B cell (primary cell): ENCODE results near the gene VPS13D. TPM values are rescaled to one million over a fixed set of nuclear protein-coding genes. Genes with fewer than 3 reads are reported as not detected.

Experiments used
- ATAC-seq: fragments of 200-7000 bp; cut with Tn5 transposase; one replicate; pipeline ENCODE4 v1.10.0; 2021; ENCODE audit warnings: low read depth, mild to moderate bottlenecking, moderate number of reproducible peaks, moderate library complexity
- CTCF ChIA-PET: fragments of 350-600 bp; sonication (Branson Sonifier 250); formaldehyde crosslinking; loops from one replicate; lab custom pipeline; 2021; ENCODE audit warnings: antibody characterized with exemption, inconsistent platforms; lab: Charles Lee
- POLR2A ChIA-PET: fragments of 350-600 bp; sonication (Branson Sonifier 250); formaldehyde crosslinking; loops from one replicate; lab custom pipeline; 2021; ENCODE audit warnings: antibody characterized with exemption; lab: Charles Lee
- DNase-seq: peaks from one replicate; pipeline ENCODE4 v3.0.0; 2013
- H2AFZ ChIP-seq: 2 replicates; pipeline ENCODE4 v1.6.1; 2012; ENCODE audit warnings: mild to moderate bottlenecking, low read depth, low read length; ENCODE audit not compliant: insufficient read depth, poor library complexity, severe bottlenecking
- H3K27ac ChIP-seq, 2 donors: 1 replicate in 1 of 2; 2 replicates in 1 of 2; pipeline ENCODE4 v1.5.1; 2012 to 2013; ENCODE audit warnings: low read length in 2 of 2, mild to moderate bottlenecking in 2 of 2, moderate library complexity in 1 of 2
- H3K27me3 ChIP-seq, 4 experiments: fragments of 200-600 bp in 1 of 4; sonication (generic) in 1 of 4; replicated peaks in 1 of 4; 1 replicate in 2 of 4; 2 replicates in 2 of 4; pipeline versions ENCODE4 v1.6.1 to v1.7.0; 2013 to 2016; ENCODE audit warnings: low read length in 3 of 4, mild to moderate bottlenecking in 2 of 4, mixed read lengths in 1 of 4, moderate library complexity in 1 of 4; ENCODE audit not compliant: insufficient read depth in 4 of 4, control insufficient read depth in 3 of 4; ENCODE audit errors: control extremely low read depth in 1 of 4
- H3K36me3 ChIP-seq, 2 experiments: replicated peaks in 1 of 2; 1 replicate in 1 of 2; 2 replicates in 1 of 2; pipeline versions ENCODE4 v1.6.1 to v1.7.1; 2013; ENCODE audit warnings: low read length in 1 of 2; ENCODE audit not compliant: insufficient read depth in 2 of 2, control insufficient read depth in 1 of 2; ENCODE audit errors: control extremely low read depth in 1 of 2, extremely low read depth in 1 of 2
- H3K4me1 ChIP-seq, 2 donors: fragments of 200-600 bp in 1 of 2; sonication (generic) in 1 of 2; 1 replicate in 1 of 2; 2 replicates in 1 of 2; pipeline versions ENCODE4 v1.5.1 to v1.6.1; 2013 to 2017; ENCODE audit warnings: low read length in 2 of 2; ENCODE audit not compliant: control insufficient read depth in 2 of 2, insufficient read depth in 2 of 2
- H3K4me2 ChIP-seq: replicated peaks from 2 replicates; pipeline ENCODE3; 2012; ENCODE audit warnings: mild to moderate bottlenecking, low read depth, low read length; ENCODE audit not compliant: poor library complexity, severe bottlenecking
- H3K4me3 ChIP-seq, 5 experiments: fragments of 200-600 bp in 1 of 5; sonication (generic) in 1 of 5; 1 replicate in 3 of 5; 2 replicates in 2 of 5; pipeline versions ENCODE4 v1.5.1 to v1.7.0; 2011 to 2016; ENCODE audit warnings: low read length in 4 of 5, mild to moderate bottlenecking in 4 of 5, low read depth in 2 of 5, control low read depth in 1 of 5, moderate library complexity in 1 of 5; ENCODE audit not compliant: insufficient read depth in 1 of 5; ENCODE audit errors: control extremely low read depth in 1 of 5, extremely low read depth in 1 of 5
- H3K79me2 ChIP-seq: fragments of 200-600 bp; sonication (generic); one replicate; pipeline ENCODE4 v1.6.0; 2016; ENCODE audit warnings: low read length; ENCODE audit not compliant: control insufficient read depth, insufficient read depth
- H3K9ac ChIP-seq: fragments of 200-600 bp; sonication (generic); 2 replicates; pipeline ENCODE4 v1.6.1; 2017; ENCODE audit warnings: mild to moderate bottlenecking, low read length, moderate library complexity
- H3K9me3 ChIP-seq, 3 donors: one replicate each; pipeline versions ENCODE4 v1.6.1 to v1.7.1; 2013; ENCODE audit warnings: low read length in 2 of 3; ENCODE audit not compliant: control insufficient read depth in 2 of 3, insufficient read depth in 1 of 3; ENCODE audit errors: control extremely low read depth in 1 of 3
- H4K20me1 ChIP-seq: 2 replicates; pipeline ENCODE4 v1.6.0; 2012; ENCODE audit warnings: mild to moderate bottlenecking, low read length; ENCODE audit not compliant: insufficient read depth, control insufficient read depth, poor library complexity, severe bottlenecking
- H3K27ac Mint-ChIP-seq: one replicate; pipeline ENCODE4 v1.8.0; 2021; ENCODE audit warnings: mixed read lengths
- H3K27me3 Mint-ChIP-seq: one replicate; pipeline ENCODE4 v1.8.0; 2021; ENCODE audit warnings: mixed read lengths
- H3K4me1 Mint-ChIP-seq: one replicate; pipeline ENCODE4 v1.8.0; 2021; ENCODE audit warnings: mixed read lengths
- H3K4me3 Mint-ChIP-seq: one replicate; pipeline ENCODE4 v1.8.0; 2021; ENCODE audit warnings: mixed read lengths
- H3K9me3 Mint-ChIP-seq: one replicate; pipeline ENCODE4 v1.8.0; 2022; ENCODE audit warnings: mixed read lengths; ENCODE audit not compliant: insufficient read depth
- EZH2 ChIP-seq: IDR thresholded peaks from 2 replicates; pipeline ENCODE4 v1.6.1; 2012; ENCODE audit warnings: borderline replicate concordance, low read depth, mild to moderate bottlenecking, moderate library complexity, low read length; ENCODE audit not compliant: insufficient read depth, poor library complexity, severe bottlenecking
- WGBS: methylation state at CpG from one replicate; pipeline ENCODE4 v1.1.5; 2013; ENCODE audit warnings: missing lambda C conversion rate; ENCODE audit not compliant: insufficient coverage; 5-methylcytosine and 5-hydroxymethylcytosine counted together
- intact Hi-C: fragments of 100-400 bp; cut with micrococcal nuclease; formaldehyde crosslinking; loops from one replicate; pipeline ENCODE4 v1.10.0; 2022
- polyA plus RNA-seq: library from polyadenylated mRNA; depleted of rRNA; stranded (reverse); fragments of >200 nt; gene quantifications from 2 replicates; pipeline ENCODE4 v1.2.3, GENCODE V29; 2012
- total RNA-seq, 2 donors: library from RNA; stranded (reverse); fragments of 120-200 nt in 1 of 2; gene quantifications; 1 replicate in 1 of 2; 2 replicates in 1 of 2; pipeline versions ENCODE4 v1.2.3 to v1.2.4, GENCODE V29; 2013 to 2022
- TF ChIP-seq, protein P1 (sequence below): fragments of 200-600 bp; IDR thresholded peaks from one replicate; pipeline ENCODE4 v1.8.0; 2022; ENCODE audit warnings: antibody characterized with exemption, mild to moderate bottlenecking

The VPS13D gene
- total and polyA plus RNA-seq, 2 donors (not counting 1 experiment from before 2014, with no cell fraction given), result 29.9 to 104 TPM

DNA sequence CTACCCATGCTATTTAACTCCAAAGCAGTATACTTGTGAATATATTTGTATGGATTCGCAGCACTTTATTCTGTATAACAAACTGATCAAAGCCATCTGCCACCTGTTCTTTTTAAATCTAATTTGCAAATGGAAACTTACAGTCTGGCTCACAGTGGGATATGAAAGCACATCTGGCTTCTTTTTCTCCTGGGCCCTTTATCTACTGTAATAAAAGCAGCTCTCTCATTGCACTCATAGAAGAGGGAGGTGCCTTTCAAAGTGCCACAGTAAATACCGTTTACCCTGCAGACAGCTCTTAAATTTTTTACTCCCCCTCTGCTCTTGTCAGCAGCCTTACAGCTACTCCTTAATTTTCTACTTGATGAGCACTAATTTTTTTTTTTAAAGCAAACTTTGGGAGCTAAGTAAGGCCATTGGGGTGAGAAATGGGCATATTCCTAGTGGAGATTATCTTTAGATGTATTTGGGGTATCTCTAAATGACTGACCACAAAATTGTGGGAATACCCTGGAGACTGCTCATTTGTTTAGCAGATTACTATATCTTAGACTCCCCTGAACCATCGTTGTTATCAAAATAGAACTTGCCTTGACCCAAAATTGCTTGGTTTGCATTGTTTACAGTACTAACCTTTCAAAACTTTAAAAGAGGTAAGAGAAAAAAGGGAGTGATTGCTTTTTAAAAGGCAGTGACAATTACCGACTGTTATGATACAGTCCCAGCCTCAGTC, 110.1 kb downstream of the VPS13D start:
- no peaks in the 10 kb centered on the region for H4K20me1 ChIP-seq
- no peak overlapping the region for H2AFZ ChIP-seq
- Mint-ChIP-seq H3K9me3 (no peaks in the 10 kb centered on the region), H3K27ac (no peak overlapping the region), H3K27me3 (no peaks in the 10 kb centered on the region), H3K4me1 (peaks cover 26% of the 10 kb centered on the region), H3K4me3 (no peak overlapping the region)
- no peak for TF ChIP-seq EZH2
- TF ChIP-seq, protein P1, sequence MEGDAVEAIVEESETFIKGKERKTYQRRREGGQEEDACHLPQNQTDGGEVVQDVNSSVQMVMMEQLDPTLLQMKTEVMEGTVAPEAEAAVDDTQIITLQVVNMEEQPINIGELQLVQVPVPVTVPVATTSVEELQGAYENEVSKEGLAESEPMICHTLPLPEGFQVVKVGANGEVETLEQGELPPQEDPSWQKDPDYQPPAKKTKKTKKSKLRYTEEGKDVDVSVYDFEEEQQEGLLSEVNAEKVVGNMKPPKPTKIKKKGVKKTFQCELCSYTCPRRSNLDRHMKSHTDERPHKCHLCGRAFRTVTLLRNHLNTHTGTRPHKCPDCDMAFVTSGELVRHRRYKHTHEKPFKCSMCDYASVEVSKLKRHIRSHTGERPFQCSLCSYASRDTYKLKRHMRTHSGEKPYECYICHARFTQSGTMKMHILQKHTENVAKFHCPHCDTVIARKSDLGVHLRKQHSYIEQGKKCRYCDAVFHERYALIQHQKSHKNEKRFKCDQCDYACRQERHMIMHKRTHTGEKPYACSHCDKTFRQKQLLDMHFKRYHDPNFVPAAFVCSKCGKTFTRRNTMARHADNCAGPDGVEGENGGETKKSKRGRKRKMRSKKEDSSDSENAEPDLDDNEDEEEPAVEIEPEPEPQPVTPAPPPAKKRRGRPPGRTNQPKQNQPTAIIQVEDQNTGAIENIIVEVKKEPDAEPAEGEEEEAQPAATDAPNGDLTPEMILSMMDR, result no peak
- POLR2A ChIA-PET, result no interaction called here
- peaks cover 12 to 27% of the 10 kb centered on the region in 2 experiments for H3K36me3 ChIP-seq
- H3K79me2 ChIP-seq, result no peaks in the 10 kb centered on the region
- H3K4me3 ChIP-seq, result no peak overlapping the region
- no peak overlapping the region for H3K9ac ChIP-seq
- H3K27ac ChIP-seq, result no peak overlapping the region
- DNase-seq, result no peak
- H3K4me1 ChIP-seq, result peaks cover 10 to 12% of the 10 kb centered on the region in 2 donors
- intact Hi-C loops, result no loop called here
- H3K27me3 ChIP-seq, result no peaks in the 10 kb centered on the region
- CTCF ChIA-PET, result interaction anchor here (1.1 kb wide), 1 partner anchor 16 kb away, joined by 3 read pairs; no protein-coding TSS in a partner anchor
- H3K4me2 ChIP-seq, result no peak overlapping the region
- no peaks in the 10 kb centered on the region for H3K9me3 ChIP-seq
- ATAC-seq, result no peak
- 63% methylated on average over 2 of the region's 4 CpGs for WGBS

DNA sequence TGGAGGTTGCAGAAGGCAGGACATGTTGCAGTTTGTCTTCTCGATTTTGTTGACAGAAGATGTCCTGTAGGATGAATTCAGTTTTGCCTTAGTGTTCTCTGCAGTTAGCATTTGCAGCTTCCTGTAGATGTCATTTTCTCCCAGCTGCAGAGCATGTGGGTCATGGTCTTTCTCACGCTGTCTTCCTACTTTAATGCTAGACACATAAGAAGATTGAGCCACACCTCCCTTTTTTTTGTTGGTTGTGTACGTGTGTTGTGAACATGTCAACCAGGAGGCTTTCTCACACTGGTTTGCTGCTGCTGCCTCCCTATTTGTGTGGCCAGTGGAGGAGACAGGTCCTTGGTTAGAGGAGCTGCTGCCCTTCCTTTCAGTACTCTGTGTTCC, 110.7 kb downstream of the VPS13D start:
- H3K4me1 ChIP-seq, result peaks cover 15 to 18% of the 10 kb centered on the region in 2 donors
- Mint-ChIP-seq H3K27ac (no peak overlapping the region), H3K4me3 (no peak overlapping the region), H3K4me1 (peaks cover 32% of the 10 kb centered on the region), H3K9me3 (no peaks in the 10 kb centered on the region), H3K27me3 (no peaks in the 10 kb centered on the region)
- intact Hi-C loops, result no loop called here
- H3K4me2 ChIP-seq, result no peak overlapping the region
- H4K20me1 ChIP-seq, result no peaks in the 10 kb centered on the region
- DNase-seq (no peak), ATAC-seq (no peak)
- no peak overlapping the region for H2AFZ ChIP-seq
- H3K9ac ChIP-seq, result no peak overlapping the region
- H3K36me3 ChIP-seq, result peaks cover 9 to 23% of the 10 kb centered on the region in 2 experiments
- TF ChIP-seq EZH2, result no peak
- TF ChIP-seq, protein P1, result no peak
- H3K27ac ChIP-seq, result no peak overlapping the region
- no peaks in the 10 kb centered on the region for H3K9me3 ChIP-seq
- CTCF ChIA-PET, result interaction anchor here (1.1 kb wide), 1 partner anchor 16 kb away, joined by 3 read pairs; no protein-coding TSS in a partner anchor
- 95% methylated on average over 2 of the region's 3 CpGs for WGBS
- no peak overlapping the region for H3K4me3 ChIP-seq
- H3K79me2 ChIP-seq, result no peaks in the 10 kb centered on the region
- POLR2A ChIA-PET, result no interaction called here
- no peaks in the 10 kb centered on the region for H3K27me3 ChIP-seq
